Suprapubic skin (tissue), 4 donors: ENCODE measurements around the gene TCF3. TPM values are rescaled to one million over a fixed set of nuclear protein-coding genes. Genes with fewer than 3 reads are reported as not detected.

Experiments
- DNase-seq, 2 donors: peaks; one replicate each; pipeline ENCODE4 v3.0.0-alpha.2; 2019; ENCODE audit warnings: low spot score in 2 of 2
- H3K27ac ChIP-seq: fragments of 200-600 bp; sonication (generic); one replicate; pipeline ENCODE4 v1.5.1; 2019
- H3K27me3 ChIP-seq: fragments of 200-600 bp; sonication (generic); one replicate; pipeline ENCODE4 v1.5.1; 2019
- H3K36me3 ChIP-seq: fragments of 200-600 bp; sonication (generic); one replicate; pipeline ENCODE4 v1.5.1; 2019
- H3K4me1 ChIP-seq: fragments of 200-600 bp; sonication (generic); one replicate; pipeline ENCODE4 v1.5.1; 2019
- H3K4me3 ChIP-seq: fragments of 200-600 bp; sonication (generic); one replicate; pipeline ENCODE4 v1.5.1; 2019; ENCODE audit warnings: mild to moderate bottlenecking
- H3K9me3 ChIP-seq: fragments of 200-600 bp; sonication (generic); one replicate; pipeline ENCODE4 v1.5.1; 2019
- EP300 ChIP-seq: sonication (generic); formaldehyde crosslinking; IDR thresholded peaks from one replicate; pipeline ENCODE4 v1.6.1; 2017; ENCODE audit warnings: antibody characterized with exemption
- POLR2A ChIP-seq, 2 donors: fragments of 450-650 bp; IDR thresholded peaks; one replicate each; pipeline ENCODE4 v1.6.1; 2017; ENCODE audit warnings: antibody characterized with exemption in 2 of 2, mild to moderate bottlenecking in 2 of 2, moderate library complexity in 2 of 2
- POLR2AphosphoS5 ChIP-seq, 3 donors: sonication (generic); formaldehyde crosslinking; IDR thresholded peaks; one replicate each; pipeline ENCODE4 v1.6.1; 2017; ENCODE audit warnings: antibody characterized with exemption in 3 of 3
- WGBS: methylation state at CpG from one replicate; pipeline ENCODE4 v1.1.5; 2018; 5-methylcytosine and 5-hydroxymethylcytosine counted together
- total RNA-seq, 4 donors: library from RNA; depleted of rRNA; stranded (reverse); fragments of >200 nt; gene quantifications; one replicate each; pipeline ENCODE4 v1.1.0, GENCODE V29; 2016
- TF ChIP-seq, protein P1 (sequence below), 2 donors: fragments of 200-600 bp in 1 of 2; fragments of 450-650 bp in 1 of 2; sonication (generic) in 1 of 2; IDR thresholded peaks; one replicate each; pipeline ENCODE4 v1.5.1; 2016 to 2019; ENCODE audit warnings: antibody characterized with exemption in 2 of 2, mild to moderate bottlenecking in 1 of 2, moderate library complexity in 1 of 2

TCF3 gene
- total RNA-seq, 4 donors from 2014 or later = 57.2 to 80.9 (median 68.7) TPM

DNA sequence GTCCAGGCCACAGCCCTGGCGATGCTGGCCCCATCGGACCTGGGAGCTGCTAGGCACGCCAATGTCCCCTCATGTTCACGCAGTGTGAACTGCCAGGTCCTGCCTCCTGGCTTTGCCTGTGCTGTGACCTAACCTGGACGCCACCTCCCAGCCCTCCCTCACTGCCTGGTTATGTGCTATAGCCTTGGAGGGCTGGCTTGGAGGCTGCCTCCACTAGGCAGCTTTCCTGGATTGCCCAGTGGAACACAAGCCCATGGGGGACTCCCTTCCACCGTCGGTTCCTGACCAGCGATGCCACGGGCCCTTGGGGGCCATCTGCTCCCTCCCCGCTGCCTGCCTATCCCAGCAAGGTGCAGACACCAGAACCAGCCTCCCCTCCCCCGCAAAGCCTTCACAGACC is 31.9 kb downstream of the TCF3 start:
- Histone ChIP-seq H3K27me3 (no peaks in the 10 kb centered on the region), H3K36me3 (peaks cover 69% of the 10 kb centered on the region), H3K4me3 (no peak overlapping the region), H3K27ac (no peak overlapping the region), H3K9me3 (no peaks in the 10 kb centered on the region), H3K4me1 (no peaks in the 10 kb centered on the region)
- TF ChIP-seq, protein P1, sequence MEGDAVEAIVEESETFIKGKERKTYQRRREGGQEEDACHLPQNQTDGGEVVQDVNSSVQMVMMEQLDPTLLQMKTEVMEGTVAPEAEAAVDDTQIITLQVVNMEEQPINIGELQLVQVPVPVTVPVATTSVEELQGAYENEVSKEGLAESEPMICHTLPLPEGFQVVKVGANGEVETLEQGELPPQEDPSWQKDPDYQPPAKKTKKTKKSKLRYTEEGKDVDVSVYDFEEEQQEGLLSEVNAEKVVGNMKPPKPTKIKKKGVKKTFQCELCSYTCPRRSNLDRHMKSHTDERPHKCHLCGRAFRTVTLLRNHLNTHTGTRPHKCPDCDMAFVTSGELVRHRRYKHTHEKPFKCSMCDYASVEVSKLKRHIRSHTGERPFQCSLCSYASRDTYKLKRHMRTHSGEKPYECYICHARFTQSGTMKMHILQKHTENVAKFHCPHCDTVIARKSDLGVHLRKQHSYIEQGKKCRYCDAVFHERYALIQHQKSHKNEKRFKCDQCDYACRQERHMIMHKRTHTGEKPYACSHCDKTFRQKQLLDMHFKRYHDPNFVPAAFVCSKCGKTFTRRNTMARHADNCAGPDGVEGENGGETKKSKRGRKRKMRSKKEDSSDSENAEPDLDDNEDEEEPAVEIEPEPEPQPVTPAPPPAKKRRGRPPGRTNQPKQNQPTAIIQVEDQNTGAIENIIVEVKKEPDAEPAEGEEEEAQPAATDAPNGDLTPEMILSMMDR (IDR thresholded peaks at IDR 0.05) = no peak
- no peak for TF ChIP-seq EP300
- no peak for TF ChIP-seq POLR2AphosphoS5 (IDR thresholded peaks at IDR 0.05)
- TF ChIP-seq POLR2A (IDR thresholded peaks at IDR 0.05) = no peak
- no peak for DNase-seq
- 86% methylated on average over 5 of the region's 11 CpGs for WGBS

DNA sequence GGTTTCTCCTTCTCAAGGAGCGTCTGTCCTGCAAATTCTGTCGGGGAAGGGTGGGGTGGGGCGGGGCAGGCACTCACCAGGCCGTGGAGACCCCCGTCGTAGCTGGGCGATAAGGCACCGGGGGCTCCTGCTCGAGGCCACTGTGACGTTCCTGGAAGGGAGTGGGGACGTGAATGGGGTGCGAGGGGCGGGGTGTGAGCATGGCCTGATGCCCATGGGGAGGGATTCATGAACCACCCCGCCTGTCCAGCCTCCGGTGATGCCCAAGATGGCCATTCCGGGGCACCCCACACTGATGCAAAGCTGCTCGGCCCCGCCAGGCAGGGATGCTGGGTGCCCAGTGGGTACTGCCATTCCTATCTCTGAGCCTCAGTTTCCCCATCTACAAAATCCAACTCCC is 32.7 kb downstream of the TCF3 start:
- WGBS = 84% methylated on average over 18 of the region's 18 CpGs
- Histone ChIP-seq H3K9me3 (no peaks in the 10 kb centered on the region), H3K4me3 (no peak overlapping the region), H3K27ac (no peak overlapping the region), H3K4me1 (no peaks in the 10 kb centered on the region), H3K36me3 (peaks cover 69% of the 10 kb centered on the region), H3K27me3 (no peaks in the 10 kb centered on the region)
- TF ChIP-seq, protein P1 (IDR thresholded peaks at IDR 0.05) = no peak
- no peak for DNase-seq

DNA sequence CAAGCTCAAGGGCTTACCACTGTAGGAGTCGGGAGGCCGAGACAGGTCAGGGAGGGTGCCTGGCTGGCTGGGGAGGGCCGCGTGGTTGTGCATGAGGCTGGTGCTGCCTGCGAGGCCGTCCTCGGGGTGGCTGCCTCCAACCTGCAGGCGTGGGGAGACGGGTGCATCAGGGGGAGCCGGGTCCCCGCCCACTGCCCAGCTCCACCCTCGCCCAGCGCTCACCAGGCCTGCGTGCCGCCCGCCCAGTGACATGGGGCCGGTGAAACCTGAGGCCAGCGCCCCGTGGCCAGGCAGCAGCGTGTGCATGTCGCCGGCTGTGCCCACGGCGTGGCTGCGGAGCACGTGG is 33.3 kb downstream of the TCF3 start:
- H3K4me1 ChIP-seq = no peaks in the 10 kb centered on the region
- 86% methylated on average over 7 of the region's 26 CpGs for WGBS
- DNase-seq = no peak
- no peak overlapping the region for H3K27ac ChIP-seq
- H3K9me3 ChIP-seq = no peaks in the 10 kb centered on the region
- no peak overlapping the region for H3K4me3 ChIP-seq
- TF ChIP-seq POLR2AphosphoS5 (IDR thresholded peaks at IDR 0.05) = no peak
- TF ChIP-seq, protein P1 (IDR thresholded peaks at IDR 0.05) = no peak
- no peak for TF ChIP-seq EP300
- TF ChIP-seq POLR2A (IDR thresholded peaks at IDR 0.05) = no peak
- no peaks in the 10 kb centered on the region for H3K27me3 ChIP-seq
- peaks cover 72% of the 10 kb centered on the region for H3K36me3 ChIP-seq

DNA sequence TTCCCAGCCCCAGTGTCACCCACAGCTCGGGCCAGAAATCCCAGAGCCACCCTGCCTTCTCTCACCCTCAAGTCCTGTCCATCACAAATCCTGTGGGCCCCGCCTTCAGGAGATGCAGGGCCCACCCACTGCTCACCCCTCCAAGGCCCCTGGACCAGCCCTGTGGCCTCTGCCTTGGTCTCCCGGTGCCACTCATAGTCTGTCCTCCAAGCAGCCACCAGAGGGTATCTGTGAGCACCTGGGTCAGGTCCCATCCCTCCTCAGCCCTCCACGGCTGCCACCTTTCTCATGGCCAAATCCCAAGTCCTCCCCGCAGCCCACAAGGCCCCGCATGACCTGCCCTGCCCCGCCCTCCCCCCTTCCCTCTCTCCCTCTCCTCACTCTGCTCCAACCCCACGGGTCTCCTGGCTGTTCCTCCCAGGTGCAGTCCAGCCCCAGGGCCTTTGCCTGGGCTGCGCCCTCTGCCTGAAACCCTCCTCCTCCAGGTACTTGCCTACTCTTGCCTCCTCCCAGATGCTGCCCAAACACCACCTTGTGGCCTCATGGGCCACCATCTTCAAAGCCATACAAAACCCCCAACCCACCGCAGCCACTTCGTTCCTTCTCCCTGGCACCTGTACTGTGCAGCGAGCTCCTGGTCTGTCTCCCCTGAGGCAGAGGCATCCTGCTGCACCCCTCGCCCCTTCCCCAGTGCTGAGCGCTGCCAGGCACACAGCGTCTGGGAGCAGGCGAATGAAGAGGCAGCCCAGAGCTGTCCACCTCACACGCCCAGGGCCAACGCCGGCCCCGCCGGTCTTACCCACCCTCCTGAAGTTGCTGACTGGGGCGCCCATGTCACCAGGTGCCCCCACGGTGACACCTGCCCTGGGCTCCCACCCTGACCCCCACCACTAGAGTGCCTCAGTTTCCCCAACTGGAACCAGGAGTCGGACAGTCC is 34.0 kb downstream of the TCF3 start:
- DNase-seq = no peak
- WGBS = 75% methylated on average over 18 of the region's 24 CpGs
- TF ChIP-seq POLR2AphosphoS5 (IDR thresholded peaks at IDR 0.05) (no peak), POLR2A (IDR thresholded peaks at IDR 0.05) (no peak), EP300 (no peak)
- TF ChIP-seq, protein P1 (IDR thresholded peaks at IDR 0.05) = no peak
- Histone ChIP-seq H3K9me3 (no peaks in the 10 kb centered on the region), H3K27ac (no peak overlapping the region), H3K36me3 (peaks cover 78% of the 10 kb centered on the region), H3K4me3 (no peak overlapping the region), H3K27me3 (no peaks in the 10 kb centered on the region), H3K4me1 (no peaks in the 10 kb centered on the region)

DNA sequence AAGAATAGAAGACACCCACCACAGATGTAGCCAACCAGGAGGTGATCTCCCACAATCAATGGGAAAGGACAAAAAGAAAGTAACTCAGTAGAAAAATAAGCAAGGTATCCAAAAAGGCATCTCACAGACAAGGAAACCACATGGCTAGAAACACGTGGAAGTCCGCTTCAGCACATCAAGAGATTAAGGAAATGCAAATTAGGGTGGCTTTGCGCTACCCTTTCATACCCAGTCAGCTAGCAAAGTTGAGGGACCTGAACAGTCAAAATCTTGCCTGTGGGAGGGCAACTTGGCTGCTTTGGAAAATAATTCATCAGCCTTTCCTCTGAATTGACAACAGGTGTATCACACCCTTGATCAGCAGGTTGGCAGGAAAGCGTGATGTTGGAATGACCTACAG is 35.5 kb downstream of the TCF3 start:
- Histone ChIP-seq H3K4me3 (no peak overlapping the region), H3K27ac (no peak overlapping the region), H3K36me3 (peaks cover 88% of the 10 kb centered on the region), H3K9me3 (no peaks in the 10 kb centered on the region), H3K27me3 (no peaks in the 10 kb centered on the region), H3K4me1 (no peaks in the 10 kb centered on the region)
- no peak for DNase-seq
- TF ChIP-seq EP300 (no peak), POLR2A (IDR thresholded peaks at IDR 0.05) (no peak), POLR2AphosphoS5 (IDR thresholded peaks at IDR 0.05) (no peak)
- TF ChIP-seq, protein P1 (IDR thresholded peaks at IDR 0.05) = no peak
- 69% methylated on average over 4 of the region's 4 CpGs for WGBS
